Gastroesophageal sphincter (tissue), 3 donors: ENCODE measurements around the gene SPSB1.

Experiments
- CTCF ChIP-seq, 4 experiments: fragments of 200-600 bp in 2 of 4; fragments of 450-650 bp in 2 of 4; sonication (generic) in 1 of 4; IDR thresholded peaks; one replicate each; pipeline ENCODE4 v1.5.1; 2017 to 2019; ENCODE audit warnings: antibody characterized with exemption in 4 of 4, mild to moderate bottlenecking in 2 of 4, moderate library complexity in 2 of 4
- POLR2AphosphoS5 ChIP-seq: sonication (generic); formaldehyde crosslinking; IDR thresholded peaks from one replicate; pipeline ENCODE4 v1.6.1; 2017; ENCODE audit warnings: antibody characterized with exemption

GRCh38 chr1:9321986-9322660 is 29.4 kb downstream of the SPSB1 start:
- no peak for TF ChIP-seq CTCF (IDR thresholded peaks at IDR 0.05)
- TF ChIP-seq POLR2AphosphoS5 = no peak
